GM12864 (cell line): ENCODE results near the gene RDH5.

Experiments
- DNase-seq: peaks from one replicate; pipeline ENCODE4 v3.0.0-alpha.2; 2011; ENCODE audit warnings: low read depth
- H3K4me3 ChIP-seq: 2 replicates; pipeline ENCODE4 v1.5.1; 2011; ENCODE audit warnings: mild to moderate bottlenecking, low read depth, low read length, control low read depth
- TF ChIP-seq, protein P1 (sequence below): IDR thresholded peaks from 2 replicates; pipeline ENCODE4 v1.5.1; 2011; ENCODE audit warnings: low read depth, mild to moderate bottlenecking, moderate library complexity, low read length, control low read depth, inconsistent platforms; ENCODE audit errors: missing control alignments

Gene RDH5

DNA sequence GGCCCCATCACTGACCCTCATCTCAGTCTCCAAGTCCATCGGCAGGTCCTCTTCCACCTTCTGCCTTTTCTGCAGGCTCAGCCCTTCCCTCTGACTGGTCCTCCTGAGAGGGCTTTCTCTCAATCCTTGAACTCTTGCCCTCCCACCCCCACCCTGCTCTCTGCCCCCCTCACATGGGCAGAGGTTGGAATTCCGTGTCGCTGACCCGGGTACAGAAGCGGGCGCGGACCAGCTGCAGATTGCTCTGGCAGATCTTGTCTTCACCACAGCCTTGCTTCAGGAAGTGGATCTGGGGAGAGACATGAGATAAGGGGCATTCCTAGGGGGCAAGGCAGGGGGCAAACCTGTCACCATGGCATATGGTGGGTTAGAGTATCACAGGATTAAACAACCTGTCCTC, 24.8 kb upstream of the RDH5 start:
- H3K4me3 ChIP-seq, result no peak overlapping the region
- no peak for DNase-seq
- TF ChIP-seq, protein P1, sequence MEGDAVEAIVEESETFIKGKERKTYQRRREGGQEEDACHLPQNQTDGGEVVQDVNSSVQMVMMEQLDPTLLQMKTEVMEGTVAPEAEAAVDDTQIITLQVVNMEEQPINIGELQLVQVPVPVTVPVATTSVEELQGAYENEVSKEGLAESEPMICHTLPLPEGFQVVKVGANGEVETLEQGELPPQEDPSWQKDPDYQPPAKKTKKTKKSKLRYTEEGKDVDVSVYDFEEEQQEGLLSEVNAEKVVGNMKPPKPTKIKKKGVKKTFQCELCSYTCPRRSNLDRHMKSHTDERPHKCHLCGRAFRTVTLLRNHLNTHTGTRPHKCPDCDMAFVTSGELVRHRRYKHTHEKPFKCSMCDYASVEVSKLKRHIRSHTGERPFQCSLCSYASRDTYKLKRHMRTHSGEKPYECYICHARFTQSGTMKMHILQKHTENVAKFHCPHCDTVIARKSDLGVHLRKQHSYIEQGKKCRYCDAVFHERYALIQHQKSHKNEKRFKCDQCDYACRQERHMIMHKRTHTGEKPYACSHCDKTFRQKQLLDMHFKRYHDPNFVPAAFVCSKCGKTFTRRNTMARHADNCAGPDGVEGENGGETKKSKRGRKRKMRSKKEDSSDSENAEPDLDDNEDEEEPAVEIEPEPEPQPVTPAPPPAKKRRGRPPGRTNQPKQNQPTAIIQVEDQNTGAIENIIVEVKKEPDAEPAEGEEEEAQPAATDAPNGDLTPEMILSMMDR, result no peak

DNA sequence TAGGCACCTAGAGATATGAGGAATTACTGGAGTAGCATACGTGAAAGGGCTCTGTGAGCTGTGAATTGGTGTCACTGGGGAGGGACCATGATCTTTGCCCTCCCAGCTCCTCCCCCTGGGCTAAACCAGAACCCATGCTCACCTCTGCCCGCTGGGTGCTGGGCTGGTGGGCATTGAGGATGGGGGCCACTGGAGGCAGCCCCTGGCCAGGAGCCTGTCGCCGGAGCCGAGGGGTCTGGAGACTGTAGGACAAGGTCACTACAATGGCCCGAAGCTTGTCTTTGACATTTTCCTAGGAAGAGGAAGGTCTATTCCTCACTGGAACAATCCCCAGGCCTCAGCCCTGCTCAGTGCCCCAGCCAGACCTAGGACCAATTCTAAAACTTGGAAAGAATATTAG, 24.1 kb upstream of the RDH5 start:
- no peak for DNase-seq
- TF ChIP-seq, protein P1, result no peak
- no peak overlapping the region for H3K4me3 ChIP-seq

DNA sequence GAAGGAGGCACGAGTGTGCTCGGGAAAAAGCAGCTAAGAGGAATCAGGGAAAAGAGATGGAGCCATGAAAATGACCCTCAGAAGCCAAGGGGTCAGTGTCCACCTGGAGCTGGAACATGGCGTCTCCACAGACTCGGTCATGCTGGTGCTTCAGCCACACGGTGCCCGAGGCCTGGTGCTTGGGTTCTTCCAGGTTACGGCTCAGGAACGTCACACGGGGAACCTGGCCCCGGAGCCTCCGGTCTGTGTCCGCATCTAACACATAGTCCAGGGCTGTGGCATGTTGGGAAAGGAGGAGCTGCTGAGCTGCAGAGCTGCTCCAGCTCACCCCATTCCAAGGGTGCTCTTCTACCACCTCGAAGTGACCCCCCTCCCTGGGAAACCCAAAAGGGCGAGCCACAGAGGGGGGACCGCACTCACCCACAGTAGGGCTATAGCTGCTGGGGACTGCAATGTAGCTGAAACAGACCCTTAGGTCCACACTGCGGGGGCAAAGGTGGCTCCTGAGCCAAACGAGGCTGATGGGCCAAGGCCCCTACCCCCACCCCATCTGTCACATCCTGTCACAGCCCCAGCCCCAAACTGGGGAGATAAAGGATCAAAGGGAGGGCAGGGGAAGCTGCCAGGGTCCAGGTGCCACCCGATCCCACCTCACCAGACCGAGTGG, 23.3 kb upstream of the RDH5 start:
- DNase-seq, result no peak
- TF ChIP-seq, protein P1, result no peak
- no peak overlapping the region for H3K4me3 ChIP-seq

DNA sequence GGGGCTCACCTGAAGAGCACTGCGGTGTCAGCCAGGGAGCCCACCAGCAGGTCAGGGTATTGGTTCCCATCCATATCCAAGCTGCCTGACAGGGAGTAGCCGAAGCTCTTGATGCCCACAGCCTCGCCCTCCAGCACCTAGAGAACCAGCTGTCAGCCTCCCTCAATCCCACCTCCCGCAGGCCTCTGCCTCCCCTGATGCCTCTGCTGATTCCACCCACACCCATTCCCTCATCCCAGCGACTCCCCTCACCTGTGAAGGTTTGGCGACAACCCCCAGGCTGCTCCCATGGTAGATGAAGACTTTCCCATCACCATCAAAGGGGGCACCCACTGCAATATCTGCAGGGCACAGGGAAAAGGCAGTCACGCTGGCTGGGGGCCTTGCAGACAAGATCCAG, 22.5 kb upstream of the RDH5 start:
- H3K4me3 ChIP-seq, result no peak overlapping the region
- DNase-seq, result no peak
- TF ChIP-seq, protein P1, result no peak

DNA sequence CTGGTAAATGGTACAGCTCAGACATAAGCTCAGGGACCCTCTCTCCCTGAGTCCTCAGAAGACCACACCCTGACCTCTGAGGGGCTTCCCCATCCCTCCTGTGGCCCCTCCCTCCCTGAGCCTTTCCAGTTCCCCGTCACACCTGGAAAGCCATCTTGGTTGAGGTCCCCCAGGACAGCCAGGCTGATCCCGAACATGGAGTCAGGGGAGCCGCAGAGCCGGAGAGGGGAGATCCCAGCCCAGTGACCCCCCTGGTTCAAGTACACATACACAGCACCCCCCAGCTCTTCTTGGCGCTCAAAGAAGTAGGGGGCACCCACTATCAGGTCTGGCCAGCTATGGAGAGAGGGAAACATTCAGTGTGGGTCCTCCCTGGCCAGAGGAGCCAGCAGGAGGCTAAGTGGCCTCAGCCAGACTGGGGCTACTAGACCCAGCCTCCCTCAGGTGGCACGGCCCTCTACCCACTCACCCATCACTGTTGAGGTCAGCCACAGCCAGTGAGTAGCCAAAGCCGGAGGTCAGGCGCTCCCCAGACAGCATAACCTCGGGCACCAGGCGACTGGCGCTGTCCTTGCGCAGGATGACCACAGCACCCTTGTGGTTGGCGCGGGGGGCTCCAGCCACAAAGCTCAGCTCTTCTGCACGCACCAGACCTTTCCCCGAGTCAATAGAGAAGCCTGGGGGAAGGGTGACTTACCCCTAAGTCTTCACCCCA, 21.8 kb upstream of the RDH5 start:
- H3K4me3 ChIP-seq, result no peak overlapping the region
- TF ChIP-seq, protein P1, result no peak
- no peak for DNase-seq

DNA sequence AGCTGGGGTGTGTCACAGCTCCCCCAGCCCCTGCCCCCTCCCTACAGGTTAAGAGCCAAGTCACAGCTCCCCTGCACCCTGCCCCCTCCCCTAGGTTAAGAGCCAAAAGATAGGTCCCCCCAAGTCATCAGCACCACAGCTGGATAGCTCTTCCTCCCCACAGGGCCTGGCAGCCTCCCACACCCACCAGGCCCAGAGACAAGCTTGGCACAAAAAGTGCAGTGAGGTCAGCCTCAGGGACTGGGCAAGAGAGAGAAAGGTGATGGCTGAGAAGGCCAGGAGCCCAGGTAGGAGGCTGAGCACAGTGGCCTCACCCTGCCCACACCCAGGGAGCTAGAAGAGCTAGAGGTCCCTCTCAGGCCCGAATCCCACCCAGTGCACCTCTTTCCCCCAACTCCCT, 21.2 kb upstream of the RDH5 start:
- DNase-seq, result no peak
- no peak overlapping the region for H3K4me3 ChIP-seq
- TF ChIP-seq, protein P1, result no peak

DNA sequence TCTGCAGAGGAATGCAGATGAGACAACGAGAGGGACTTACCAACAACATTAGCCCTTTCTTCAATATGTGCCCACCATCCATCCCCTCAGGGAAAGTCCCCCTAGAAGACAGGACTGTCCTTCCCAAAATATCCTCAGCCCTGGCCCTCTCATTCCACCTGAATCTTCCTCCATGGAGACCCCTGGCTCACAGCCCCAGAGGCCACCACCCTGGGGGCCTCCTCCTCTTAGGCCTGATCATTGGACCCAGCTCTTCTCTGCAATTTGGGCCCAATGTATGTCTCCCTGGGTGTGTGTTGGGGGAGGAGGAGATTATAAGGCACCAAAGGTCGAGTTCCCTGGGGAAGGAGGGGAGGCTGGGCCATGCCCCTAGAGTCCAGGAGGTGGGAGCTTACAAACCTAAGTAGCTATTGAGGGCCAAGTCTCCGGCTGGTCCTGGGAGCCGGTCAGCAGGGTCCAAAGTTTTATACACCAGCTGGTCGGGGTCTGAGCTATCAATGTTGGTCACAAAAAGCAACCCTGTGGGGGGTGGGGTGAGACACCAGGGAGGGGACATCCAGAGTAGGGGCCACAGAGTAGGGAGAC, 20.6 kb upstream of the RDH5 start:
- no peak for DNase-seq
- no peak overlapping the region for H3K4me3 ChIP-seq
- TF ChIP-seq, protein P1, result no peak
